Right lobe of liver (tissue), 4 donors: ENCODE results near the gene SPPL3.

ENCODE experiments used
- POLR2A ChIP-seq: fragments of 450-650 bp; IDR thresholded peaks from one replicate; pipeline ENCODE4 v1.6.1; 2017; ENCODE audit warnings: antibody characterized with exemption, mild to moderate bottlenecking
- TF ChIP-seq, protein P1 (sequence below), 4 donors: fragments of 200-600 bp in 3 of 4; fragments of 450-650 bp in 1 of 4; IDR thresholded peaks; one replicate each; pipeline versions ENCODE4 v1.5.1 to v1.8.0; 2016 to 2022; ENCODE audit warnings: antibody characterized with exemption in 4 of 4, mild to moderate bottlenecking in 2 of 4
- donor health status: DM: no; HTN: no; CAD: no.
- donor health status: DM: no; HTN: no; CAD: no.
- donor health status: DM: no; HTN: yes; CAD: no.

DNA sequence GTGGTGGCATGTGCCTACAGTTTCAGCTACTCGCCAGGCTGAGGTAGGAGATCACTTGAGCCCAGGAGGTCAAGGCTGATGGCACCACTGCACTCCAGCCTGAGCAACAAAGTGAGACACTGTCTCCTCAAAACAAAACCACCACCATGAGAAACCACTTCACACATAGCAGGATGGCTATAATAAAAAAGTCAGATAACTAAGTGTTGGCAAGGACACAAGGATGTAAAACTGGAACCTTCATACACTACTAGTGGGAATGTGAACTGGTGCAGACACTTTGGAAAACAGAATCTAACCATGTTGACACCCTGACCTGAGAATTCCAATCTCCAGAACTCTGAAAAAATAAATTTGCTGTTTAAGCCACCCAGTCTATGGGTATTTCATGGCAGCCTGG lies 110.8 kb downstream of the SPPL3 start:
- TF ChIP-seq, protein P1, sequence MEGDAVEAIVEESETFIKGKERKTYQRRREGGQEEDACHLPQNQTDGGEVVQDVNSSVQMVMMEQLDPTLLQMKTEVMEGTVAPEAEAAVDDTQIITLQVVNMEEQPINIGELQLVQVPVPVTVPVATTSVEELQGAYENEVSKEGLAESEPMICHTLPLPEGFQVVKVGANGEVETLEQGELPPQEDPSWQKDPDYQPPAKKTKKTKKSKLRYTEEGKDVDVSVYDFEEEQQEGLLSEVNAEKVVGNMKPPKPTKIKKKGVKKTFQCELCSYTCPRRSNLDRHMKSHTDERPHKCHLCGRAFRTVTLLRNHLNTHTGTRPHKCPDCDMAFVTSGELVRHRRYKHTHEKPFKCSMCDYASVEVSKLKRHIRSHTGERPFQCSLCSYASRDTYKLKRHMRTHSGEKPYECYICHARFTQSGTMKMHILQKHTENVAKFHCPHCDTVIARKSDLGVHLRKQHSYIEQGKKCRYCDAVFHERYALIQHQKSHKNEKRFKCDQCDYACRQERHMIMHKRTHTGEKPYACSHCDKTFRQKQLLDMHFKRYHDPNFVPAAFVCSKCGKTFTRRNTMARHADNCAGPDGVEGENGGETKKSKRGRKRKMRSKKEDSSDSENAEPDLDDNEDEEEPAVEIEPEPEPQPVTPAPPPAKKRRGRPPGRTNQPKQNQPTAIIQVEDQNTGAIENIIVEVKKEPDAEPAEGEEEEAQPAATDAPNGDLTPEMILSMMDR (IDR thresholded peaks at IDR 0.05): no peak
- TF ChIP-seq POLR2A: no peak
